ENCODE data around the gene NKX2-1. TPM values are rescaled to one million over a fixed set of nuclear protein-coding genes. Genes with fewer than 3 reads are reported as not detected.
A peak's percentile ranks its signal among the peaks of the same experiment; 100 is the strongest.

NKX2-1 gene
- total RNA-seq, 6 experiments from 2014 or later: not detected

DNA sequence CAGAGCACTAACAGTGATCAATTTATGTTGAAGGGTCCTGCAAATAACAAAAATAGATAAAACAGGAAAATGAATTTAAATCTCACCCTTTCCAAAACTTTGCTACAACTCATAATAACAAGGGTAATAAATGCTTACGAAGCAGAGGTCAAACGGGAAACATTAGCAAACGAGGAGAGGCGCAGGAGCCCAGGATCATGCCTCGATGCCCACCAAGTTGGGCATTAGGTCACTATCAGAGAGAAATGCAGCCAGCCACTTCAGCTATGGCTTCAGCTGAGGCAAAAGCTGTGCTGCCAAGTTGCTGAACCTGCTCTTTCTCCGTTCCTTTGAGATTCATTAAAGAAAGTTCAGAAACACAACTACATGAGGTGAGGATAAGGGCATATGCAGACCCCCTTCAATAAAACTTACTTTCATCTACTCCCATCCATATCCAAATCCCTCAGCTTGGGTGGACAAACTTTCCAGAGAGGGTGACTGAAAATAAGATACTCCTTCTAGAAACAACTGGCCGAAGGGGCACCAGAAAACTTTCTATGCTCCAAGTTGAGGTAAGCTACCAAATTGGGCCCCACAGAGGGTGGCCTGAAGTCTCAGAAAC, 7.9 kb downstream of the NKX2-1 start:
- TF ChIP-seq POLR2A (IDR thresholded peaks at IDR 0.05): no peak
- TF ChIP-seq, protein P1, sequence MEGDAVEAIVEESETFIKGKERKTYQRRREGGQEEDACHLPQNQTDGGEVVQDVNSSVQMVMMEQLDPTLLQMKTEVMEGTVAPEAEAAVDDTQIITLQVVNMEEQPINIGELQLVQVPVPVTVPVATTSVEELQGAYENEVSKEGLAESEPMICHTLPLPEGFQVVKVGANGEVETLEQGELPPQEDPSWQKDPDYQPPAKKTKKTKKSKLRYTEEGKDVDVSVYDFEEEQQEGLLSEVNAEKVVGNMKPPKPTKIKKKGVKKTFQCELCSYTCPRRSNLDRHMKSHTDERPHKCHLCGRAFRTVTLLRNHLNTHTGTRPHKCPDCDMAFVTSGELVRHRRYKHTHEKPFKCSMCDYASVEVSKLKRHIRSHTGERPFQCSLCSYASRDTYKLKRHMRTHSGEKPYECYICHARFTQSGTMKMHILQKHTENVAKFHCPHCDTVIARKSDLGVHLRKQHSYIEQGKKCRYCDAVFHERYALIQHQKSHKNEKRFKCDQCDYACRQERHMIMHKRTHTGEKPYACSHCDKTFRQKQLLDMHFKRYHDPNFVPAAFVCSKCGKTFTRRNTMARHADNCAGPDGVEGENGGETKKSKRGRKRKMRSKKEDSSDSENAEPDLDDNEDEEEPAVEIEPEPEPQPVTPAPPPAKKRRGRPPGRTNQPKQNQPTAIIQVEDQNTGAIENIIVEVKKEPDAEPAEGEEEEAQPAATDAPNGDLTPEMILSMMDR (IDR thresholded peaks at IDR 0.05): no peak
- intact Hi-C loops (cut with DNase I): no loop called here
- WGBS (ENCODE audit: insufficient coverage, low coverage, low lambda C conversion rate, missing lambda C conversion rate): 10% methylated on average over 7 of the region's 7 CpGs
- ATAC-seq (no peak), DNase-seq (no peak)
- peaks cover 36 to 71% of the 10 kb centered on the region in 2 donors for H3K27me3 ChIP-seq
- H3K9me3 ChIP-seq: no peaks in the 10 kb centered on the region
- H3K4me1 ChIP-seq: peaks cover 0 to 1% (median 0%) of the 10 kb centered on the region in 4 donors
- H3K4me3 ChIP-seq: no peak overlapping the region
- no peaks in the 10 kb centered on the region for H3K36me3 ChIP-seq
- H3K27ac ChIP-seq: no peak overlapping the region

DNA sequence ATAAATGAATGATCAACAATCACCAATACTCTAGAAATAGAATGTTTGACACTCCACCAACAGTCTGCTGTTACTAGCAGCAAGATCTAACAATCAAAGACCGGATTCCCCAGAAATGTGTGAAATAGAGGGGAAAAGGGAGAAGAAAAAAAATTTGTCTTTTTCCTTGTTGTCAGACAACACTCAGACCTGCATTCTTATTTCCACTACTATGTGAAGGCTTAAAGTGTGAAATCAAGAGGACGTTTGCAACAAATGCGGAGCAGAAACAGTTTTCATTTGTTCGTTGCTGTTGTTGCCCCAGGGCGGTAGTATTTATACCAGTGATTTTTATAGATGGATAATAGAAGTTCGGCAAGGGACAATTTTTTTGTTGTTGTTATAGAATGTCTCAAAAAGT, 9.2 kb downstream of the NKX2-1 start:
- Histone ChIP-seq H3K4me1 (no peaks in the 10 kb centered on the region), H3K36me3 (no peaks in the 10 kb centered on the region), H3K27ac (no peak overlapping the region), H3K27me3 (peaks cover 27 to 73% of the 10 kb centered on the region in 2 donors), H3K4me3 (no peak overlapping the region), H3K9me3 (no peaks in the 10 kb centered on the region)
- 10% methylated on average over 6 of the region's 6 CpGs for WGBS (ENCODE audit: insufficient coverage, low coverage, low lambda C conversion rate, missing lambda C conversion rate)
- DNase-seq (no peak), ATAC-seq (no peak)
- TF ChIP-seq, protein P1 (IDR thresholded peaks at IDR 0.05): no peak
- no peak for TF ChIP-seq POLR2A (IDR thresholded peaks at IDR 0.05)
- intact Hi-C loops (cut with DNase I): no loop called here

DNA sequence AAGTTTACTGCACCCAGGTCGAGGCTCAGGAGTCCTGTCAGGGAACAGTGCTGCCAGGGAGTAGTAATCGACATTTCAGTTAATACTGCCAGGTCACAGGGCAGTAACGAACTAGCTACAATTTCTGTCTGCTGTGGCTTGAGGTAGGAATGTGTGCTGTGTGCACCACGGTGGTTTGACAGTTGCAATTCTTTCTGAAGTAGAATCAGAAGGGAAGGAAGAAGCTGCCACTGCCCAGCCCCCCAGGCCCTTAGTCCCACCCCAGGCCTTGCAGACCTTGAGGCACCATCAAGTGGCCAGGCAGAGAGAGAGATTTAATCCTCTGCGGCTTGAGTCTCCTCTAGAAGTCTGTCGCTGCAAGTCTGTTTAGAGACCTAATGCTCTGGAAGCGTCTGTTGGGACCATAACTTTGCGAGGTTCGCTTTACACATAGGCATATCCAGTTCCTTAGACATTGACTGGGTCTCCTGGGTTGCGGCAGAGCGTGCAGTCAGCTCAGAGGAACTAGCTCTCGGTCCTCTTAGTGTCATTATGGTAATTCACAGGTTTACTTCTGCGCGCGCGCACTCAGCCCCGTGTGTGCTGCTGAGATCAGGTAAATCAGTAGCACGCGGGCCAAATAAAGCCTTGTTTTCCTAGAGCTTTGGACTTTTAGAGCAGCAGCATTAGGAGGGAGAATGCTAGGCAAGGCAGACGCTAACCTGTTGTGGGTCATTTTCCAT, 9.8 kb downstream of the NKX2-1 start:
- intact Hi-C loops (cut with DNase I): no loop called here
- DNase-seq (no peak), ATAC-seq (peak in 2 of 4 donors; percentile 10 to 21)
- Histone ChIP-seq H3K4me3 (no peak overlapping the region), H3K4me1 (no peaks in the 10 kb centered on the region), H3K27ac (no peak overlapping the region), H3K27me3 (peaks cover 26 to 78% of the 10 kb centered on the region in 2 donors), H3K9me3 (no peaks in the 10 kb centered on the region), H3K36me3 (no peaks in the 10 kb centered on the region)
- TF ChIP-seq, protein P1 (IDR thresholded peaks at IDR 0.05): no peak
- TF ChIP-seq POLR2A (IDR thresholded peaks at IDR 0.05): no peak
- 2% methylated on average over 13 of the region's 20 CpGs for WGBS (ENCODE audit: insufficient coverage, low coverage, low lambda C conversion rate, missing lambda C conversion rate)

DNA sequence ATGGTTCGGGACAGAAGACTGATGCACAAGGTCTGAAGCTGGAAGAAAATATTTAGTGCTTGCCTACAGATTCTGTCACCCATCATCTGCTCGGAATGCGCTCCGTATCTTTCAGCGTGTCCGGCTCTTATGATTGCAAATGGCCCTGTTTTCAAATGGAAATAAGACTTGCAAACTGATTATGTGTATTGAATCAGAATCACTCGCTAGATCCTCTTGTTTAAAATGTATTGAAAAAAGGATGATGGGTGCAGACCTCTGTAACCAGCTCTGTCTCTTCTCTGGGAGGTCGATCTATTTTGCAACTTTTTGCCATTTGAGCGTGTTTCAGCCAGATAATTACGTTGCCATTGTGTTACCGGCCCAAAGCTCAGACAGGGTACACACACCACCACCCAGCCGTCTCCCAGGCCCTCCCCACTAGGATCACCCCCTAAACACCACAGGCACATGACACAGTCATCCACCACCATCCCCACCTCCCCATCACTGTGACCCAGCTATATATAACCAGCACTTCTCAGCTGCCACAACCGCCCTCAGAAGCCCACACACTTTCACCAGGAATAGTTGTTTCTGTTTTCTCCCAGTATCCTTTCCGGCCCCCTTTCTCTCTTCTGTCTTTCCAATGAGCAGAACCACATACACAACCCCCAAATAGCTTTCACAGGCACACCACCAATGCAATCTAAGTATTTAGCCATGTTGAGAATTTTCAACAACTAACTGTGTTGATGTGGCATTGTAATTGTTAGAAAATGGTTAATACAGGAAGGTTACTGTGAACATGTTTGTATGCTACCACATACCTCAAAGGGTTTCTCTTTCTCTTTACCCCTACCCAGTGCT, 10.7 kb downstream of the NKX2-1 start:
- Histone ChIP-seq H3K4me1 (no peaks in the 10 kb centered on the region), H3K9me3 (no peaks in the 10 kb centered on the region), H3K27ac (no peak overlapping the region), H3K27me3 (peaks cover 29 to 77% of the 10 kb centered on the region in 2 donors), H3K36me3 (no peaks in the 10 kb centered on the region), H3K4me3 (no peak overlapping the region)
- TF ChIP-seq, protein P1 (IDR thresholded peaks at IDR 0.05): no peak
- TF ChIP-seq POLR2A (IDR thresholded peaks at IDR 0.05): no peak
- ATAC-seq (no peak), DNase-seq (no peak)
- intact Hi-C loops (cut with DNase I): no loop called here
- WGBS (ENCODE audit: insufficient coverage, low coverage, low lambda C conversion rate, missing lambda C conversion rate): 4% methylated on average over 14 of the region's 14 CpGs

Data from right lobe of liver (tissue), 6 donors.